GM23338 (cell line): ENCODE results near the gene ARL4D. TPM values are rescaled to one million over a fixed set of nuclear protein-coding genes. Genes with fewer than 3 reads are reported as not detected.

Source experiments
- ATAC-seq: fragments of 200-7000 bp; cut with Tn5 transposase; 3 replicates; pipeline ENCODE4 v1.9.1; 2020
- DNase-seq: peaks from one replicate; pipeline ENCODE4 v3.0.0-alpha.2; 2015; ENCODE audit warnings: low spot score
- H2AFZ ChIP-seq: fragments of 200-600 bp; sonication (generic); 2 replicates; pipeline ENCODE4 v1.8.0; 2016; ENCODE audit warnings: antibody characterized with exemption, mild to moderate bottlenecking, moderate library complexity
- H3F3A ChIP-seq: fragments of 200-600 bp; sonication (generic); replicated peaks from 2 replicates; pipeline ENCODE4 v1.8.0; 2017; ENCODE audit warnings: antibody characterized with exemption, mixed run types, low read depth
- H3K27ac ChIP-seq: fragments of 200-600 bp; sonication (generic); 2 replicates; pipeline ENCODE4 v1.6.1; 2016; ENCODE audit warnings: low read depth
- H3K27me3 ChIP-seq: fragments of 200-600 bp; sonication (generic); 2 replicates; pipeline ENCODE4 v1.8.0; 2016; ENCODE audit warnings: mild to moderate bottlenecking, mixed run types, moderate library complexity; ENCODE audit not compliant: insufficient read depth
- H3K36me3 ChIP-seq: fragments of 200-600 bp; sonication (generic); 2 replicates; pipeline ENCODE4 v1.8.0; 2016; ENCODE audit warnings: mild to moderate bottlenecking; ENCODE audit not compliant: insufficient read depth
- H3K4me1 ChIP-seq: fragments of 200-600 bp; sonication (generic); 2 replicates; pipeline ENCODE4 v1.8.0; 2016; ENCODE audit warnings: mild to moderate bottlenecking, moderate library complexity; ENCODE audit not compliant: insufficient read depth
- H3K4me2 ChIP-seq: fragments of 200-600 bp; sonication (generic); 2 replicates; pipeline ENCODE4 v1.7.1; 2017; ENCODE audit warnings: mixed run types
- H3K4me3 ChIP-seq: fragments of 200-600 bp; sonication (generic); 2 replicates; pipeline ENCODE4 v1.6.1; 2016; ENCODE audit warnings: mixed run types
- H3K79me2 ChIP-seq: fragments of 200-600 bp; sonication (generic); replicated peaks from 2 replicates; pipeline ENCODE4 v1.8.0; 2017; ENCODE audit warnings: mild to moderate bottlenecking; ENCODE audit not compliant: insufficient read depth
- H3K9me2 ChIP-seq: fragments of 200-600 bp; sonication (generic); 2 replicates; pipeline ENCODE4 v1.8.0; 2017; ENCODE audit not compliant: insufficient read depth
- H4K20me1 ChIP-seq: fragments of 200-600 bp; sonication (generic); replicated peaks from 2 replicates; pipeline ENCODE4 v1.8.0; 2017; ENCODE audit warnings: mild to moderate bottlenecking; ENCODE audit not compliant: insufficient read depth
- H3K27ac Mint-ChIP-seq: 2 replicates; pipeline ENCODE4 v1.8.0; 2020; ENCODE audit warnings: inconsistent platforms, mild to moderate bottlenecking, moderate library complexity, mixed read lengths
- H3K27me3 Mint-ChIP-seq: 3 replicates; pipeline ENCODE4 v1.8.0; 2022; ENCODE audit warnings: low read depth, mild to moderate bottlenecking, moderate library complexity, mixed read lengths, inconsistent platforms; ENCODE audit not compliant: insufficient read depth, poor library complexity
- H3K36me3 Mint-ChIP-seq: 3 replicates; pipeline ENCODE4 v1.8.0; 2021; ENCODE audit warnings: low read depth, mild to moderate bottlenecking, inconsistent platforms, moderate library complexity, mixed read lengths
- H3K4me1 Mint-ChIP-seq: 3 replicates; pipeline ENCODE4 v1.8.0; 2020; ENCODE audit warnings: mild to moderate bottlenecking, inconsistent platforms, mixed read lengths
- H3K4me3 Mint-ChIP-seq: 3 replicates; pipeline ENCODE4 v1.8.0; 2021; ENCODE audit warnings: moderate library complexity, mild to moderate bottlenecking, inconsistent platforms, mixed read lengths
- H3K9me3 Mint-ChIP-seq: 3 replicates; pipeline ENCODE4 v1.8.0; 2020; ENCODE audit warnings: moderate library complexity, mild to moderate bottlenecking, inconsistent platforms, mixed read lengths
- CREB1 ChIP-seq: fragments of 250-450 bp; sonication (Bioruptor Pico); IDR thresholded peaks from 2 replicates; pipeline ENCODE4 v1.5.0; 2020; ENCODE audit warnings: low read depth, mild to moderate bottlenecking, moderate library complexity
- EZH2 ChIP-seq: fragments of 200-600 bp; sonication (generic); IDR thresholded peaks from one replicate; pipeline ENCODE4 v1.8.0; 2017; ENCODE audit warnings: antibody characterized with exemption, mild to moderate bottlenecking, low read depth; ENCODE audit not compliant: unreplicated experiment
- EZH2phosphoT487 ChIP-seq: fragments of 200-600 bp; sonication (generic); IDR thresholded peaks from one replicate; pipeline ENCODE4 v1.8.1; 2018; ENCODE audit warnings: antibody characterized with exemption; ENCODE audit not compliant: unreplicated experiment
- JUNB ChIP-seq: IDR thresholded peaks from one replicate; pipeline ENCODE4 v1.6.1; 2016; ENCODE audit warnings: antibody characterized with exemption; ENCODE audit not compliant: unreplicated experiment
- POLR2AphosphoS5 ChIP-seq: IDR thresholded peaks from 2 replicates; pipeline ENCODE4 v1.6.1; 2016; ENCODE audit warnings: antibody characterized with exemption, low read depth
- ZNF331 ChIP-seq: fragments of 250-450 bp; sonication (Bioruptor Pico); IDR thresholded peaks from 2 replicates; pipeline ENCODE4 v1.5.0; 2020; ENCODE audit warnings: low read depth, mild to moderate bottlenecking, moderate library complexity
- long read RNA-seq: library from polyadenylated mRNA; unstranded; transcript quantifications from one replicate; pipeline ENCODE4 v2.0.0, GENCODE V29; 2020; ENCODE audit not compliant: unreplicated experiment
- polyA plus RNA-seq: library from polyadenylated mRNA; unstranded; fragments of >200 nt; fragmentation: Nextera tagmentation; extraction: Ambion mirVana; gene quantifications from 2 replicates; pipeline ENCODE4 v1.2.1, GENCODE V29; 2016
- total RNA-seq: library from RNA; depleted of rRNA; stranded (reverse); fragments of >200 nt; shearing (Covaris generic); gene quantifications from 2 replicates; pipeline ENCODE4 v1.2.3, GENCODE V29; 2014; rRNA removed
- TF ChIP-seq, protein P1 (sequence below), 2 experiments: fragments of 200-600 bp in 1 of 2; sonication (generic) in 1 of 2; conservative IDR thresholded peaks; 2 replicates each; pipeline versions ENCODE4 v1.5.1 to v1.6.1; 2016 to 2017; ENCODE audit warnings: antibody characterized with exemption in 2 of 2, low read depth in 2 of 2, mild to moderate bottlenecking in 2 of 2, moderate library complexity in 1 of 2
- TF ChIP-seq, protein P2 (sequence below): IDR thresholded peaks from one replicate; pipeline ENCODE4 v1.6.1; 2018; ENCODE audit warnings: antibody characterized with exemption; ENCODE audit not compliant: unreplicated experiment

The ARL4D gene
- total RNA-seq (7.2 and 8.7 TPM in 2 replicates), polyA plus RNA-seq (9.5 and 11.5 TPM in 2 replicates)
- long read RNA-seq, transcript ARL4D-201 (2 exons, 1,612 nt): major isoform, 23 of 24 reads
- long read RNA-seq, partial matches to known transcripts: 1 of 24 reads
- long read RNA-seq, other reads (novel, unspliced or antisense): 0 of 24 reads

GRCh38 chr17:43398724-43399595, at the start of gene ARL4D:
ARL4D (plus strand) TSS chr17:43398993; CDS start chr17:43399733, 740 bp downstream.
- H3K27ac ChIP-seq: no peak within 1 kb of the TSS
- Mint-ChIP-seq H3K9me3 (no peaks in the 10 kb centered on the region), H3K27ac (peak within 1 kb of the TSS; percentile 89), H3K36me3 (peaks cover 4% of the 10 kb centered on the region; the same call in 2 of the 3 replicates), H3K27me3 (peaks cover 14% of the 10 kb centered on the region), H3K4me3 (peak within 1 kb of the TSS; percentile 89), H3K4me1 (peaks cover 9% of the 10 kb centered on the region)
- 0 out of 2 replicates have a peak, but pooled peaks cover 4% of the 10 kb centered on the region for H3K4me1 ChIP-seq
- H3K9me2 ChIP-seq: no peaks in the 10 kb centered on the region
- H3K4me2 ChIP-seq: peak within 1 kb of the TSS; percentile 77
- ATAC-seq (peak; percentile 82), DNase-seq (peak; percentile 93)
- 0 out of 2 replicates have a peak, but pooled peaks cover 4% of the 10 kb centered on the region for H4K20me1 ChIP-seq
- H3K4me3 ChIP-seq: peak within 1 kb of the TSS; percentile 91
- no peaks in the 10 kb centered on the region for H3K79me2 ChIP-seq
- no peaks in the 10 kb centered on the region for H3K27me3 ChIP-seq
- H3K36me3 ChIP-seq: no peaks in the 10 kb centered on the region
- H3F3A ChIP-seq: 0 out of 2 replicates have a peak, but pooled peaks cover 3% of the 10 kb centered on the region
- peak within 1 kb of the TSS; percentile 99 for H2AFZ ChIP-seq
- TF ChIP-seq POLR2AphosphoS5 (peak; percentile 99), CREB1 (CRISPR knock-in tag) (peak; percentile 98)
- TF ChIP-seq, protein P1, sequence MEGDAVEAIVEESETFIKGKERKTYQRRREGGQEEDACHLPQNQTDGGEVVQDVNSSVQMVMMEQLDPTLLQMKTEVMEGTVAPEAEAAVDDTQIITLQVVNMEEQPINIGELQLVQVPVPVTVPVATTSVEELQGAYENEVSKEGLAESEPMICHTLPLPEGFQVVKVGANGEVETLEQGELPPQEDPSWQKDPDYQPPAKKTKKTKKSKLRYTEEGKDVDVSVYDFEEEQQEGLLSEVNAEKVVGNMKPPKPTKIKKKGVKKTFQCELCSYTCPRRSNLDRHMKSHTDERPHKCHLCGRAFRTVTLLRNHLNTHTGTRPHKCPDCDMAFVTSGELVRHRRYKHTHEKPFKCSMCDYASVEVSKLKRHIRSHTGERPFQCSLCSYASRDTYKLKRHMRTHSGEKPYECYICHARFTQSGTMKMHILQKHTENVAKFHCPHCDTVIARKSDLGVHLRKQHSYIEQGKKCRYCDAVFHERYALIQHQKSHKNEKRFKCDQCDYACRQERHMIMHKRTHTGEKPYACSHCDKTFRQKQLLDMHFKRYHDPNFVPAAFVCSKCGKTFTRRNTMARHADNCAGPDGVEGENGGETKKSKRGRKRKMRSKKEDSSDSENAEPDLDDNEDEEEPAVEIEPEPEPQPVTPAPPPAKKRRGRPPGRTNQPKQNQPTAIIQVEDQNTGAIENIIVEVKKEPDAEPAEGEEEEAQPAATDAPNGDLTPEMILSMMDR (conservative IDR thresholded peaks at IDR 0.05; ENCODE audit: low read depth in 2 of 2): no peak

DNA sequence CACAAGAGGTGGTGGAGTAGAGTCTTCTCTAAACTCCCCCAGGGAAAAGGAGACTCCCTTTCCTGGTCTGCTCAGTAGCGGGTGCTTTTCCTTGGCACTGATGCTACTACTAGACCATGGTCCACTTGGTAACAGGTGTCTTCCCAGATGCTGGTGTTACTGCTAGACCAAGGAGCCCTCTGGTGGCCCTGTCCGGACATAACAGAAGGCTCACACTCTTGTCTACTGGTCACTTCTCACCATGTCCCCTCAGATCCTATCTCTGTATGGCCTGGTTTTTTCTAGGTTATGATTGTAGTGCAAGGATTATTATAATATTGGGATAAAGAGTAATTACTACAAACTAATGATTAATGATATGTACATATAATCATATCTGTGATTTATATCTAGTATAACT, 49.7 kb upstream of the ARL4D start:
- Mint-ChIP-seq H3K27me3 (peaks cover 5% of the 10 kb centered on the region), H3K36me3 (peaks cover 49% of the 10 kb centered on the region), H3K4me3 (no peak overlapping the region), H3K9me3 (peaks cover 52% of the 10 kb centered on the region), H3K4me1 (peaks cover 4% of the 10 kb centered on the region; the same call in 2 of the 3 replicates), H3K27ac (no peak overlapping the region)
- H4K20me1 ChIP-seq: no peaks in the 10 kb centered on the region
- no peak overlapping the region for H3K4me2 ChIP-seq
- H3K79me2 ChIP-seq: no peaks in the 10 kb centered on the region
- peaks cover 8% of the 10 kb centered on the region for H3K4me1 ChIP-seq
- no peak overlapping the region for H2AFZ ChIP-seq
- H3K9me2 ChIP-seq: no peaks in the 10 kb centered on the region
- no peak for DNase-seq
- H3K27me3 ChIP-seq: no peaks in the 10 kb centered on the region
- no peak for ATAC-seq
- no peaks in the 10 kb centered on the region for H3K36me3 ChIP-seq
- H3F3A ChIP-seq: 0 out of 2 replicates have a peak, but pooled peaks cover 4% of the 10 kb centered on the region
- TF ChIP-seq JUNB (no peak), EZH2phosphoT487 (no peak), CREB1 (CRISPR knock-in tag) (no peak), EZH2 (no peak), POLR2AphosphoS5 (no peak), ZNF331 (CRISPR knock-in tag) (no peak)
- TF ChIP-seq, protein P1 (conservative IDR thresholded peaks at IDR 0.05; ENCODE audit: low read depth in 2 of 2): peak; percentile 25 to 48; a peak in 3 of 4 replicates
- TF ChIP-seq, protein P2, sequence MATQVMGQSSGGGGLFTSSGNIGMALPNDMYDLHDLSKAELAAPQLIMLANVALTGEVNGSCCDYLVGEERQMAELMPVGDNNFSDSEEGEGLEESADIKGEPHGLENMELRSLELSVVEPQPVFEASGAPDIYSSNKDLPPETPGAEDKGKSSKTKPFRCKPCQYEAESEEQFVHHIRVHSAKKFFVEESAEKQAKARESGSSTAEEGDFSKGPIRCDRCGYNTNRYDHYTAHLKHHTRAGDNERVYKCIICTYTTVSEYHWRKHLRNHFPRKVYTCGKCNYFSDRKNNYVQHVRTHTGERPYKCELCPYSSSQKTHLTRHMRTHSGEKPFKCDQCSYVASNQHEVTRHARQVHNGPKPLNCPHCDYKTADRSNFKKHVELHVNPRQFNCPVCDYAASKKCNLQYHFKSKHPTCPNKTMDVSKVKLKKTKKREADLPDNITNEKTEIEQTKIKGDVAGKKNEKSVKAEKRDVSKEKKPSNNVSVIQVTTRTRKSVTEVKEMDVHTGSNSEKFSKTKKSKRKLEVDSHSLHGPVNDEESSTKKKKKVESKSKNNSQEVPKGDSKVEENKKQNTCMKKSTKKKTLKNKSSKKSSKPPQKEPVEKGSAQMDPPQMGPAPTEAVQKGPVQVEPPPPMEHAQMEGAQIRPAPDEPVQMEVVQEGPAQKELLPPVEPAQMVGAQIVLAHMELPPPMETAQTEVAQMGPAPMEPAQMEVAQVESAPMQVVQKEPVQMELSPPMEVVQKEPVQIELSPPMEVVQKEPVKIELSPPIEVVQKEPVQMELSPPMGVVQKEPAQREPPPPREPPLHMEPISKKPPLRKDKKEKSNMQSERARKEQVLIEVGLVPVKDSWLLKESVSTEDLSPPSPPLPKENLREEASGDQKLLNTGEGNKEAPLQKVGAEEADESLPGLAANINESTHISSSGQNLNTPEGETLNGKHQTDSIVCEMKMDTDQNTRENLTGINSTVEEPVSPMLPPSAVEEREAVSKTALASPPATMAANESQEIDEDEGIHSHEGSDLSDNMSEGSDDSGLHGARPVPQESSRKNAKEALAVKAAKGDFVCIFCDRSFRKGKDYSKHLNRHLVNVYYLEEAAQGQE: no peak
- no peak overlapping the region for H3K27ac ChIP-seq
- H3K4me3 ChIP-seq: no peak overlapping the region
